ENCODE results near the gene VEZT.

Gene VEZT

DNA sequence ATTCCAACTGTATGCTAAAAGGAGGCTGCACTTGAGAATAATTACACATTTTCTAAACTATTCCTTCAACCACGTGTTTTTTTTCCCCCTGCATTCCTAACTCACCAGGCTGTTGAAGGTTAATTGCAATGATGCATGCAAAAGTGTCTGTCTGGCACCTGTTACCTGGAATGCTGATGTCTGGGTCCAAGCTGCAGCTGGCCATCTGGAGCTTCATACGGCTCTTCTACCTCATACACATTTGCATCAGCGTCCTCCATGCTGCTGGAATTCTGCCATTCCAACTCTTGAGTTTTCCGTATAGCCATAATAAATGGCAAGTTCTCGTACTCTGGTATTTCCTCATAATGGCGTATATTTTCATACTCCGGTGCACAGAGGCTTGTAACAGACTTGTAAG lies 8.9 kb upstream of the VEZT start:
- TF ChIP-seq TAF1 (IDR thresholded peaks at IDR 0.05; ENCODE audit: low read depth): no peak
- TF ChIP-seq MAX (IDR thresholded peaks at IDR 0.05): 0 out of 2 replicates have a peak, but pooled peaks have one; percentile 40
- peak; percentile 54; the same call in 1 of the 2 replicates for TF ChIP-seq NFIC (IDR thresholded peaks at IDR 0.05)
- no peak for TF ChIP-seq REST (IDR thresholded peaks at IDR 0.05; ENCODE audit: low read depth)
- peak; percentile 25; the same call in 1 of the 2 replicates for TF ChIP-seq EP300 (IDR thresholded peaks at IDR 0.05; ENCODE audit: borderline replicate concordance)
- TF ChIP-seq FOXM1 (IDR thresholded peaks at IDR 0.05; ENCODE audit: borderline replicate concordance, low read depth): 0 out of 2 replicates have a peak, but pooled peaks have one; percentile 27
- no peak for TF ChIP-seq YY1 (IDR thresholded peaks at IDR 0.05; ENCODE audit: low read depth)
- peak; percentile 51; the same call in 1 of the 2 replicates for TF ChIP-seq TCF12 (IDR thresholded peaks at IDR 0.05; ENCODE audit: low read depth)
- TF ChIP-seq TEAD4 (IDR thresholded peaks at IDR 0.05): peak; percentile 67
- TF ChIP-seq EGR1 (IDR thresholded peaks at IDR 0.05): no peak

DNA sequence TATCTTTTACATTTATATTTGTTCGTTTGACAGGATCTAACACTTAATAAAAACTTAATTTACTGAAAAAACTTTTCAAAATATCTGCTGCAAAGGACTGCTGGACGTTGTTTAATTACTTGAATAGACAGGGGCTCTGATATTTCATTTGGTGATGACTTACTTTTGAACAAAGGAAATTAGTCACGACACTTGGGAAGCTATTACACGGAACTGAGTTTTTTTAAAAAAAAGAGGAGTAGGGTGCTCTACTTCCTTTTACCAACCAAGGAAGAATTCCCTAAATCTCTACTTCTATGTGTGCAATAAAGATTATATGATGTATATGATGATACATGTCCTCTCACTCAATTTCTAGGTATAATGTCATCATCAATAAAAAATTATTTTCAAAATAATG lies 5.0 kb upstream of the VEZT start:
- TF ChIP-seq REST (IDR thresholded peaks at IDR 0.05; ENCODE audit: low read depth) (no peak), YY1 (IDR thresholded peaks at IDR 0.05; ENCODE audit: low read depth) (no peak), MAX (IDR thresholded peaks at IDR 0.05) (no peak), TCF12 (IDR thresholded peaks at IDR 0.05; ENCODE audit: low read depth) (no peak), CREB1 (IDR thresholded peaks at IDR 0.05; ENCODE audit: low read depth) (no peak), EP300 (IDR thresholded peaks at IDR 0.05; ENCODE audit: borderline replicate concordance) (no peak), NFIC (IDR thresholded peaks at IDR 0.05) (no peak), CEBPB (IDR thresholded peaks at IDR 0.05) (no peak), TAF1 (IDR thresholded peaks at IDR 0.05; ENCODE audit: low read depth) (no peak), RAD21 (IDR thresholded peaks at IDR 0.05; ENCODE audit: low read depth) (no peak)
- TF ChIP-seq, protein P1, sequence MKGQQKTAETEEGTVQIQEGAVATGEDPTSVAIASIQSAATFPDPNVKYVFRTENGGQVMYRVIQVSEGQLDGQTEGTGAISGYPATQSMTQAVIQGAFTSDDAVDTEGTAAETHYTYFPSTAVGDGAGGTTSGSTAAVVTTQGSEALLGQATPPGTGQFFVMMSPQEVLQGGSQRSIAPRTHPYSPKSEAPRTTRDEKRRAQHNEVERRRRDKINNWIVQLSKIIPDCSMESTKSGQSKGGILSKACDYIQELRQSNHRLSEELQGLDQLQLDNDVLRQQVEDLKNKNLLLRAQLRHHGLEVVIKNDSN (IDR thresholded peaks at IDR 0.05): no peak

GRCh38 chr12:95213119-95213518 lies 4.5 kb upstream of the VEZT start:
- no peak for TF ChIP-seq EP300 (IDR thresholded peaks at IDR 0.05; ENCODE audit: borderline replicate concordance)

- TF ChIP-seq RAD21 (IDR thresholded peaks at IDR 0.05; ENCODE audit: low read depth): no peak
- TF ChIP-seq, protein P1 (IDR thresholded peaks at IDR 0.05): no peak
- TF ChIP-seq TEAD4 (IDR thresholded peaks at IDR 0.05): no peak
- TF ChIP-seq EGR1 (IDR thresholded peaks at IDR 0.05): no peak
- no peak for TF ChIP-seq TAF1 (IDR thresholded peaks at IDR 0.05; ENCODE audit: low read depth)
- no peak for TF ChIP-seq EP300 (IDR thresholded peaks at IDR 0.05; ENCODE audit: borderline replicate concordance)
- no peak for TF ChIP-seq NFIC (IDR thresholded peaks at IDR 0.05)
- no peak for TF ChIP-seq MAX (IDR thresholded peaks at IDR 0.05)
- TF ChIP-seq TCF12 (IDR thresholded peaks at IDR 0.05; ENCODE audit: low read depth): no peak
- TF ChIP-seq REST (IDR thresholded peaks at IDR 0.05; ENCODE audit: low read depth): no peak
These were observed 3.7 kb upstream of the VEZT start for GRCh38 chr12:95213928-95214327.

- no peak for TF ChIP-seq RAD21 (IDR thresholded peaks at IDR 0.05; ENCODE audit: low read depth)
- no peak for TF ChIP-seq FOXM1 (IDR thresholded peaks at IDR 0.05; ENCODE audit: borderline replicate concordance, low read depth)
- TF ChIP-seq TEAD4 (IDR thresholded peaks at IDR 0.05): no peak
- no peak for TF ChIP-seq TAF1 (IDR thresholded peaks at IDR 0.05; ENCODE audit: low read depth)
- TF ChIP-seq MAX (IDR thresholded peaks at IDR 0.05): no peak
- no peak for TF ChIP-seq EP300 (IDR thresholded peaks at IDR 0.05; ENCODE audit: borderline replicate concordance)
- TF ChIP-seq, protein P1 (IDR thresholded peaks at IDR 0.05): no peak
- no peak for TF ChIP-seq YY1 (IDR thresholded peaks at IDR 0.05; ENCODE audit: low read depth)
- no peak for TF ChIP-seq EGR1 (IDR thresholded peaks at IDR 0.05)
- TF ChIP-seq CEBPB (IDR thresholded peaks at IDR 0.05): no peak
- no peak for TF ChIP-seq REST (IDR thresholded peaks at IDR 0.05; ENCODE audit: low read depth)
- TF ChIP-seq TCF12 (IDR thresholded peaks at IDR 0.05; ENCODE audit: low read depth): no peak
- no peak for TF ChIP-seq NFIC (IDR thresholded peaks at IDR 0.05)
- no peak for TF ChIP-seq CREB1 (IDR thresholded peaks at IDR 0.05; ENCODE audit: low read depth)
- no peak for TF ChIP-seq ZBTB7A (IDR thresholded peaks at IDR 0.05; ENCODE audit: low read depth)
These were observed 3.1 kb upstream of the VEZT start for GRCh38 chr12:95214466-95214865.

All from Ishikawa (cell line).